ENCODE data around the gene GOPC. TPM values are rescaled to one million over a fixed set of nuclear protein-coding genes. Genes with fewer than 3 reads are reported as not detected.

Gene GOPC
- total RNA-seq, 2 experiments from 2014 or later, result 22.9 to 23.9 TPM

DNA sequence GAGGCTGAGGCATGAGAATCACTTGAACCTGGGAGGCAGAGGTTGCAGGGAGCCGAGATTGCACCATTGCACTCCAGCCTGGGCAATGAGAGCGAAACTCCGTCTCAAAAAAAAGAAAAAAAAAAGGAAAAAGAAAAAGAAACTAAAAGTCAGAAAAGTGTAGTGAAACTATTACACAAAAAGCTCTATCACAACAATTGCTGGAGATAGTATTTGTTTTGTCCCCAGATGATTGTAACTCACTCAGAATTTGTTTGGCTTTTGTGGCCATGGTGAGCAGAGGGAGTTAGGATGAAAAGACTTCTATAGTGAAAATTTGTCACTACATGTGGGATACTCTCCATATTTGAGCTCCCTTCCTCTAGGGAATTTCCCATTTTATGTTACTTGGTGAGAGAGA, 5.2 kb upstream of the GOPC start:
- Mint-ChIP-seq H3K4me1 (peaks cover 13% of the 10 kb centered on the region), H3K27ac (no peak overlapping the region), H3K4me3 (no peak overlapping the region), H3K9me3 (no peaks in the 10 kb centered on the region), H3K27me3 (peaks cover 6% of the 10 kb centered on the region), H3K36me3 (ENCODE audit: low read depth) (no peaks in the 10 kb centered on the region)
- ChIA-PET POLR2A (no interaction called here), CTCF (no interaction called here)
- DNase-seq, result no peak

DNA sequence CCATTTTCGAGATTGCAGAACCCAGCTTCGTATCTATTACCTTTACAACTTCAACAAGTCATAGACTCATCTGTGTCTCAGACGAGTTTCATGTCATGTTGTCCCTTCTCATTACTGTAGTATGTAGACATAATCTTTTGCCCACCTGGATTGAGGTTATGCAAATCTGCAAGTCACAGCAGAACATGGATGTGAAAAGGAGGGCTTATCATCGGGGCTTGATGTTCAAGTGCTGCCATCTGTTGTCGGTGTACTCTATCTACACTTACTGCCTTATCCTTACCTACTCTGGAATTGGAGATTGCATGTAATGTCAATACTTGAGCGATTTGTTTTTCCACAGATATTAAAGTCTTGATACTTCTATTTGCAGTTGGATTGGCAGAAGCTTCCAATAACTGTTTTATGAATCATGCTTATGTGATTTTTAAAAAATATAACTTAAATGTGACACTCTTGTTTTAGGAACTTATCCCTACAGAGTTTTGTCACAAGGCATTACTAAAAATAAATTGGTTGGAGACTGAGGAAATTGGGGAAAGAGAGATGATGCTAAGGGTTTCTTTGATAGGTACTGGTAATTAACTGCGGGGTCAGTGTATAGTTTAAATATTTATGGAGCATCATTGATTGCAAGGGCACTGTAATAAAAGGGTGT, 3.0 kb upstream of the GOPC start:
- ChIA-PET POLR2A (interaction anchor here (1.7 kb wide), 1 partner anchor 56 kb away, joined by 8 read pairs; no protein-coding TSS in a partner anchor), CTCF (interaction anchor here (0.6 to 7.2 kb wide), 16 partner anchors 11 to 258 kb away, joined by 3 to 72 read pairs (median 4); no protein-coding TSS in a partner anchor)
- Mint-ChIP-seq H3K27ac (no peak overlapping the region), H3K27me3 (peaks cover 3% of the 10 kb centered on the region), H3K9me3 (no peaks in the 10 kb centered on the region), H3K36me3 (ENCODE audit: low read depth) (peaks cover 9% of the 10 kb centered on the region), H3K4me1 (peaks cover 21% of the 10 kb centered on the region), H3K4me3 (no peak overlapping the region)
- DNase-seq, result peak; percentile 48

DNA sequence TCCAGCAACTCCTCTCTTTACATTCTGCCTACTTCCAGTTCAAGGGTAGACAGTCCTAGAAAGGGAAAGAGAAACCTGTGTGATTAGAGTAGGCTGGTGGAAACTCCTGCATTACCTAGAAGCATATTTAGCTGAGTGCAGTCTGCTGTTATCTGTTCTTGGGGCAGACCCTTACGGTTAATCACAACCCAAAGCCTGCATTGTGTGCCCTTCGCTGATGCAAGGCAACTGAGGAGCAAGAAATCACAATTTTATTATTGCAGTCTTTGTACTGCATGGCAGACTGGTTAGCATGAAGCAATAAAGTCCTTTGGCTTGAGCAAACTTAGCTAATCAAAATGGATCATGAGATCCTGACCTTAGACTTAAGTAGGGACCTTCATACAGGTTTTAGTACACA, 1.5 kb upstream of the GOPC start:
- CTCF ChIA-PET, result interaction anchor here (0.9 to 7.2 kb wide), 11 partner anchors 14 to 160 kb away, joined by 3 to 72 read pairs (median 5); no protein-coding TSS in a partner anchor
- Mint-ChIP-seq H3K27me3 (peaks cover 1% of the 10 kb centered on the region), H3K27ac (no peak overlapping the region), H3K36me3 (ENCODE audit: low read depth) (peaks cover 17% of the 10 kb centered on the region), H3K4me3 (no peak overlapping the region), H3K9me3 (no peaks in the 10 kb centered on the region), H3K4me1 (peaks cover 32% of the 10 kb centered on the region)
- POLR2A ChIA-PET, result interaction anchor here (0.8 to 4.4 kb wide), 4 partner anchors 54 to 131 kb away, joined by 3 to 47 read pairs (median 6); partner anchors contain the start of gene DCBLD1
- DNase-seq, result no peak

DNA sequence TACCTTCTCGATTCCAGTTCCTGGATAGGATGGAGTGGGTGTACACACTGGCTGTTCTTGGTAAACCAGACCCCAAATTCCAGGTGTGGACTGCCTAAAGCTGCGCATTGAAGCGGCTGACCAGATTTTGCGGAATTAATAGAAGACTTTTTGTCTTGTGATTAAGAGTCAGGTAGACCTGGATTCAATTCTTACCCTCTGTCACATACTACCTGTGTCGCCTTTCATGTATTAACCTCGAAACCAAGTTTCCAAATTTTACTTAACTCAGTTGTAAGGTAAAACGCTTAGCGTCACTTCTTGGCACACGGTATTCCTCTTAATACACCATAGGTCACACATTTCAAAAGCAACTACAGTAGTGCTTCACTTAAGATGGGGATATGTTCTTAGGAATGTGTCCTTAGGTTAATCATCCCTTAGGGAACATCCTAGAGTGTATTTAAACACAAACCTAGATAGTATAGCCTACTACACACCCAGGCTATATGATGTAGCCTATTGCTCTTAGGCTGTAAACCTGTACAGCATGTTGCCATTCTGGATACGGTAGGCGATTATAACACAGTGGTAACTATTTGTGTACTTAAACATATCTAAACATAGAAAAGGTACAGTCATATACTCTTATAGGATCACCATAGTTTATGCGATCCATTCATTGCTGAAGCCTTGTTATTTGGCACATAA, 733 bp upstream of the GOPC start:
- peaks cover 1% of the 10 kb centered on the region for H3K27me3 Mint-ChIP-seq
- H3K9me3 Mint-ChIP-seq, result no peaks in the 10 kb centered on the region
- peak overlapping the region; percentile 96 for H3K27ac Mint-ChIP-seq
- ChIA-PET POLR2A (interaction anchor here (0.6 to 4.4 kb wide), 27 partner anchors 14 to 1502 kb away, joined by 3 to 59 read pairs (median 3); partner anchors contain the start of genes DCBLD1, KPNA5 and NT5DC1), CTCF (interaction anchor here (0.7 to 7.2 kb wide), 15 partner anchors 12 to 259 kb away, joined by 3 to 72 read pairs (median 5); no protein-coding TSS in a partner anchor)
- no peak for DNase-seq
- peaks cover 23% of the 10 kb centered on the region for H3K36me3 Mint-ChIP-seq (ENCODE audit: low read depth)
- peaks cover 38% of the 10 kb centered on the region for H3K4me1 Mint-ChIP-seq
- peak overlapping the region; percentile 99 for H3K4me3 Mint-ChIP-seq

DNA sequence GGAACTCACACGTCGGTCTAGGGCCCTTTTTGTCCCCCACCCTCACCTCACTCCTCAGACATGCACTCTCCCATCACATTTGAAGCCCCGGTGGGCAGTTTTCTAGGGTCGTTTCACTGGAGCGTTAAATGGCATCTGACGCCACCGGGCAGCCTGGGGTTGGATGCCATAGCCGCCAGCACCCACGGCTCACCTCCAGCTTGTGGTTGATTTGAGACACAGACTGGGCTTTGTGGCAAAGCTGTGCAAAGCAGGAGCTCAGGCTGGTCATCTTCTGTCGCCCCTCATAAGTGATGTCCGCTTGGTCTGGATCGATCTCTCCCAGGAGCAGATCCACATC, 530 bp downstream of the GOPC start:
- POLR2A ChIA-PET, result interaction anchor here (0.8 to 4.4 kb wide), 20 partner anchors 8 to 201 kb away, joined by 3 to 59 read pairs (median 4); partner anchors contain the start of gene DCBLD1
- H3K36me3 Mint-ChIP-seq (ENCODE audit: low read depth), result peaks cover 35% of the 10 kb centered on the region

DNA sequence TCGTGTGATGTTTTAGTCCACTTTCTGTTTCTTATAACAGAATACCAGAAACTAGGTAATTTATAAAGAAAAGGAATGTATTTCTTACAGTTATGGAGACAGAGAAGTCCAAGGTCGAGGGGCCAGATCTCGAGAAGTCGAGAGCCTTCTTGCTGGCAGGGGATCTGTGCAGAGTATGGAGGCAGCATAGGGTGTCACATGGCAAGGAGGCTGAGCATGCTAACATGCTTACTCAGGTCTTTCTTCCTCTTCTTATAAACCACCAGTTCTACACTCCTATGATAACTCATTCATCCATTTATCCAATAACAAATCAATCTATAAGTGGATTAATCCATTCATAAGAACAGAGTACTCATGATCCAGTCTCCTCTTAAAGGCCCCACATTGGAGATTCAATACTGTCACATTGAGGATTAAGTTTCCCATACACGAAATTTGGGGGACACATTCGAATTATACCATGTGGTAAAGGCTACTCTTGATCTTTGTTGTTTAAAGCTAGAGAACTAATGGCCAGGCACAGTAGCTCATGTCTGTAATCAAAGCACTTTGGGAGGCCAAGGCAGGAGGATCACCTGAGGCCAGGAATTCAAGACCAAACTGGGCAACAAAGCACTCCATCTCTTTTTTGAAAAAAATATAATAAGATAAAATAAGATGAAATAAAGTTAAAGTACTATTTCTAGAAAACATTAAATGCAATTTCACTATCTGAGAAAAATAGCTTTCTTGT, 2.1 kb downstream of the GOPC start:
- peaks cover 39% of the 10 kb centered on the region for H3K4me1 Mint-ChIP-seq
- ChIA-PET CTCF (interaction anchor here (0.6 to 7.2 kb wide), 2 partner anchors 121 to 150 kb away, joined by 3 to 72 read pairs; no protein-coding TSS in a partner anchor), POLR2A (interaction anchor here (2.8 to 4.4 kb wide), 3 partner anchors 51 to 118 kb away, joined by 11 to 59 read pairs (median 47); partner anchors contain the start of gene DCBLD1)
- DNase-seq, result no peak
- H3K9me3 Mint-ChIP-seq, result peaks cover 5% of the 10 kb centered on the region
- peak overlapping the region; percentile 12 for H3K27ac Mint-ChIP-seq
- H3K36me3 Mint-ChIP-seq (ENCODE audit: low read depth), result peaks cover 49% of the 10 kb centered on the region
- H3K4me3 Mint-ChIP-seq, result peak overlapping the region; percentile 59
- no peaks in the 10 kb centered on the region for H3K27me3 Mint-ChIP-seq

More for the DNA sequence above, 530 bp downstream of the GOPC start:
- H3K4me3 Mint-ChIP-seq, result peak overlapping the region; percentile 99
- H3K27ac Mint-ChIP-seq, result peak overlapping the region; percentile 96
- H3K4me1 Mint-ChIP-seq, result peaks cover 38% of the 10 kb centered on the region
- H3K9me3 Mint-ChIP-seq, result peaks cover 5% of the 10 kb centered on the region
- DNase-seq, result no peak
- peaks cover 1% of the 10 kb centered on the region for H3K27me3 Mint-ChIP-seq
- CTCF ChIA-PET, result interaction anchor here (0.9 to 7.2 kb wide), 12 partner anchors 11 to 258 kb away, joined by 3 to 72 read pairs (median 4); no protein-coding TSS in a partner anchor

DNA sequence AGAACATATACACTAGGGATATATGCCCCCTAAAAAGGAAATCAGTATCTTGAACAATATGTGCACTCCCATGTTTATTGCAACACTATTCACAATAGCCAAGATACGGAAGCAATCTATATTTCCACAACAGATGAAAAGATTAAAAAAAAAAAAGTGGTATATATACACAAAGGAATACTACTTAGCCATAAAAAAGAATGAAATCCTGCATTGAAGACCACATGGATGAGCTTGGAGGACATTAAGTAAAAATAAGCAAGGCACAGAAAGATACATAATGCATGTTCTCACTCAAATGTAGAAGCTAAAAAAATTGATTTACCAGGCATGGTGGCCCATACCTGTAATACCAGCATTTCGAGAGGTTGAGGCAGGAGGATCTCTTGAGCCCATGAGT, 4.6 kb downstream of the GOPC start:
- no peak overlapping the region for H3K27ac Mint-ChIP-seq
- DNase-seq, result no peak
- peaks cover 5% of the 10 kb centered on the region for H3K9me3 Mint-ChIP-seq
- no peaks in the 10 kb centered on the region for H3K27me3 Mint-ChIP-seq
- H3K4me1 Mint-ChIP-seq, result peaks cover 32% of the 10 kb centered on the region
- POLR2A ChIA-PET, result no interaction called here
- CTCF ChIA-PET, result interaction anchor here (0.6 to 1.1 kb wide), 2 partner anchors 11 to 154 kb away, joined by 3 read pairs; no protein-coding TSS in a partner anchor
- H3K36me3 Mint-ChIP-seq (ENCODE audit: low read depth), result peaks cover 49% of the 10 kb centered on the region
- no peak overlapping the region for H3K4me3 Mint-ChIP-seq

DNA sequence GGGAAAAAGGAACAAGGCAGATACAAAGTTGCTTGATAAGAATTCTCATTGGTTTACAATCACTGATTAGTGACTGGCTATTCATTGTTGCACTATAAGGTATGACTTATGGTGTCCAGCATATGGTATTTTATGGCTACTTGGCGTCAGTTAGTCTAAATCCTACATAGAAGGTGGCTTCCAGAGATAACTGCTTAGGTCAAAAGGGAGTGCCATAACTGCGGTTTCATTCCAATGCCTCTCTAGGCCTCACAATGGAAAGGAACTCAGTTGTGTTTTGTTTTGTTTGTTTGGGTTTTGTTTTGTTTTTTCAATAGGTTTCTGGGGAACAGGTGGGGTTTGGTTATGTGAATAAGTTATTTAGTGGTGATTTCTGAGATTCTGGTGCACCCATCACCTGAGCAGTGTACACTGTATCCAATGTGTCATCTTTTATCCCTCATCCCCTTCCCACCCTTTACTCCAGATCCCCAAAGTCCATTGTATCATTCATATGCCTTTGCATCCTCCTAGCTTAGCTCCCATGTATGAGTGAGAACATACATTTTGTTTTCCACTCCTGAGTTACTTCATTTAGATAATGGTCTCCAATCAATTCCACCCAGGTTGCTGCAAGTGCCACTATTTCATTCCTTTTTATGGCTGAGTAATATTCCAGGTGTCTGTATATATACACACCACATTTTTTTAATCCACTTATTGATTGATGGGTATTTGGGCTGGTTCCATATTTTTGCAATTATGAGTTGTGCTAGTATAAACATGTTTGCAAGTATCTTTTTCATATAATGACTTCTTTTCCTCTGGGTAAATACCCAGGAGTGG, 7.0 kb downstream of the GOPC start:
- Mint-ChIP-seq H3K27me3 (no peaks in the 10 kb centered on the region), H3K27ac (no peak overlapping the region), H3K4me3 (no peak overlapping the region), H3K4me1 (peaks cover 21% of the 10 kb centered on the region), H3K9me3 (peaks cover 5% of the 10 kb centered on the region), H3K36me3 (ENCODE audit: low read depth) (peaks cover 40% of the 10 kb centered on the region)
- no peak for DNase-seq
- ChIA-PET POLR2A (no interaction called here), CTCF (interaction anchor here (1.4 kb wide), 2 partner anchors 10 to 47 kb away, joined by 3 read pairs; no protein-coding TSS in a partner anchor)

DNA sequence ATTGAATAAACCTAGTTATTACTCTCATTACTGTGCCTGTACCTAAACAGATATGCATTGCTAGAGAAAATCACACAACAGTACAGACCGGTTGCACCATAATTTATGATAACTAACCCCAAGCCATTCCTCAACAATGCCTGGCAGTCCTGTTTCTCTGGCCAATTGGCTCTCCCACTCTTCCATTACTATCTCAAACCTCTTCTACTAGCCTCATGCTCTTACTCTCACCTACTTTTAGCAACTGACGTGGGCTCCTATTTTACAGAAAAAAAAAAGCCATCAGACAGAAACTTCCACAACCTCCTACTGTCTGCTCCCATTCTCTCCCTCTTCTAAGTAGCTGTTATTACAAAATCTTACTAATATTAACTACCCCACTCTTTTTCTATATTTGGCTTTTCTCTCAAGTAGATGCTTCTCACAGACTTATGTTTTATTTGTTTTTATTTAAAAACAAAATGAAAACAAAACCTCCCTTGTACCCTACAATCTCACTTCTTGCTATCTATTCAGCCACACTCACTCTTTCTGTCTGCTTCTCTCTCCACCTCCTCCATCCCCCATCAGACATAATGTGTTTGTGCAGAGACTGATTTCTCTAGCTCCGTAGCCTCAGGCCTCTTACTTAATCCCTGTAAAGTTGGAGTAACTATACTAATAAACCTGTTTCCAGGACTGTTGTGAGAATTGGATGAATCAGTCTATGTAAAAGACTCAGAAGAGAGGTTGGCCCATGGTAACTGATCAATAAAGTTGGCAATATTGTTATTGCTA, 9.1 kb downstream of the GOPC start:
- H3K4me3 Mint-ChIP-seq, result no peak overlapping the region
- peaks cover 4% of the 10 kb centered on the region for H3K4me1 Mint-ChIP-seq
- DNase-seq, result no peak
- ChIA-PET CTCF (interaction anchor here (1.4 kb wide), 1 partner anchor 44 kb away, joined by 3 read pairs; no protein-coding TSS in a partner anchor), POLR2A (no interaction called here)
- no peak overlapping the region for H3K27ac Mint-ChIP-seq
- peaks cover 5% of the 10 kb centered on the region for H3K9me3 Mint-ChIP-seq
- H3K36me3 Mint-ChIP-seq (ENCODE audit: low read depth), result peaks cover 38% of the 10 kb centered on the region
- H3K27me3 Mint-ChIP-seq, result no peaks in the 10 kb centered on the region

DNA sequence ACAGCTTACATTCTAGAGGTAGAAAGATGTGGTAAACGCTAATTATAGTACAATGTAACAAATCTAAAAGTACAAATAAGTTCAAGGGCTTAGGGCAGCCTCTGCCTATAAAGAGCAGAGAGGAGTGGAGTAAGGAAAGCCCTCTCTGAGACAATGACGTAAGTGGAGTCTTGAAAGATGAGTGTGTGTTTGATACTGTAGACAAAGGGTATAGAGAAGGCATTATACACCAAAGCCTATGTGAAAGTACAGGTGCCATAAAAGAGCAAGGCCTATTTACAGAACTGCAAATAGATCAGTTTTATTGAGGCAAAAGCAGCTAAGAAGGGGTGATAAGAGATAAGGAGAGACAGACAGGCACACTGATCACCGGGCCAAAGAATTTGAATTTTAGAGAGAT, 10.9 kb downstream of the GOPC start:
- ChIA-PET CTCF (interaction anchor here (1.2 to 1.4 kb wide), 2 partner anchors 11 to 14 kb away, joined by 4 read pairs; partner anchors contain the start of gene GOPC), POLR2A (no interaction called here)
- Mint-ChIP-seq H3K36me3 (ENCODE audit: low read depth) (peaks cover 28% of the 10 kb centered on the region), H3K4me1 (peaks cover 3% of the 10 kb centered on the region), H3K4me3 (no peak overlapping the region), H3K27me3 (no peaks in the 10 kb centered on the region), H3K27ac (no peak overlapping the region), H3K9me3 (no peaks in the 10 kb centered on the region)
- DNase-seq, result no peak

DNA sequence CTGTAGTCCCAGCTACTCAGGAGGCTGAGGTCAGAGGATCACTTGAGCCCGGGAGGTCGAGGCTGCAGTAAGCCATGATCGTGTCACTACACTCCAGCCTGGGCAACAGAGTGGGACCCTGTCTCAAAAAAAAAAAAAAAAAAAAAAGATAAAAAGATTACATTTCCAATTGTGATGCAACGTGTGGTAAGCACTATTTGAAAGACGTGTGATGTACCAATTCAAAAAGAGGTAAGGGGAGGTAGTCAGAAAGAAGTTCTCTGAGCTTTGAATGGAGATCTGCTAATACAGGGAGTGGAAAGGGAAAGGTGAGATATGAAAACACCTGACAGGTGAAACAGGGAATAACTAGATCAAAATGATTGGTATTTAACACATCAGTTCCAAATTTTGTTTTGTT, 11.9 kb downstream of the GOPC start:
- DNase-seq, result no peak
- POLR2A ChIA-PET, result interaction anchor here (2.0 kb wide), 1 partner anchor 12 kb away, joined by 9 read pairs; the partner anchor contains the start of gene GOPC
- no peak overlapping the region for H3K27ac Mint-ChIP-seq
- CTCF ChIA-PET, result interaction anchor here (0.6 to 1.4 kb wide), 4 partner anchors 12 to 968 kb away, joined by 3 to 4 read pairs (median 4); partner anchors contain the start of gene GOPC
- H3K27me3 Mint-ChIP-seq, result no peaks in the 10 kb centered on the region
- peaks cover 1% of the 10 kb centered on the region for H3K4me1 Mint-ChIP-seq
- peaks cover 20% of the 10 kb centered on the region for H3K36me3 Mint-ChIP-seq (ENCODE audit: low read depth)
- H3K4me3 Mint-ChIP-seq, result no peak overlapping the region
- no peaks in the 10 kb centered on the region for H3K9me3 Mint-ChIP-seq
